ENCODE results near the gene CRISP1.
"Not testable (repeated sequence)": the region's sequence is repeated elsewhere in the genome, so short reads cannot be mapped to it uniquely, and the experiment has no call there.

Gene CRISP1, protein sequence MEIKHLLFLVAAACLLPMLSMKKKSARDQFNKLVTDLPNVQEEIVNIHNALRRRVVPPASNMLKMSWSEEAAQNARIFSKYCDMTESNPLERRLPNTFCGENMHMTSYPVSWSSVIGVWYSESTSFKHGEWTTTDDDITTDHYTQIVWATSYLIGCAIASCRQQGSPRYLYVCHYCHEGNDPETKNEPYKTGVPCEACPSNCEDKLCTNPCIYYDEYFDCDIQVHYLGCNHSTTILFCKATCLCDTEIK
- total RNA-seq = 0 reads per million in 2 experiments

DNA sequence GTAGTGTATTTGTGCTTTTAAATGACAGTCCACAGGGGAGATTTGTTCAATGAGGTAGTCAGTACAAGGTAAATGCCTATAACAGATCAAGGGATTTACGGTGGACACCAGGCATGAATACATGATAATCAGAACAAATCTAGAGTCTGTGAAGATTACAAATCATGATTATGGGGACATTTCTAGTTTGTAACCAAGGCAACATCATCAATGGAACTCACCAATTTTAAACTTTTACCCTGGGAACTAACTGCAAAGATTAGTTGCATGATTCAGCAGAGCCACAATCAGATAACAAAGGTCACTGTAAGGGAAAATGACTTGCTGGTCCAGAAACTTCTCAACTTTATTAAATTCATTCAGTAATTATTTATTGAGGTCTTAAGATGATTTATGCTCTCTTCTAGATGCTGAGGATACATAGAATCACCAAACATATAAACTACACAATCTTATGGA, at the start of gene CRISP1:
TSS of gene CRISP1 (minus strand) at position 51 of the 459 bp plus-strand sequence. CDS start 9,135 bp downstream, outside the sequence.
- no peak for DNase-seq (ENCODE audit: low read depth)

DNA sequence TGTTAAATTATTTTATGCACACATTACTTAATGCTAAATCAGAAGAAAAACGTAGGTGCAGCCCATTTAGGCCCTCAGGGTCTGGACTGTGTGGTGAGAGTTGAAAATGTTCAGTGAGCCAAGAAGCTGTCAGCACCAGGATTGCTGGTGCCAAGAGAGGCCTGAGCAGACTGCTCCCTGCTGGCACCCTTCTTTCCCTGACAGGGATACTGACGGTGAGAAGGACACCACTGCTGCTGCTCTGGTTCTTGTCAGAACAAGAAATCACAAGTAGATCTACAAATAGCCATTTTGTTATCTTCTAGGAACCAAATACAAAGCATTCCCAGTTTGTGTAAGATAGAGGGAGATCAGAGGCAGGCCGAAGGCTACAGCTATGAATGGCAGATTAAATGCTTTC, 48.7 kb upstream of the CRISP1 start:
- no peak for DNase-seq (ENCODE audit: low read depth)

DNA sequence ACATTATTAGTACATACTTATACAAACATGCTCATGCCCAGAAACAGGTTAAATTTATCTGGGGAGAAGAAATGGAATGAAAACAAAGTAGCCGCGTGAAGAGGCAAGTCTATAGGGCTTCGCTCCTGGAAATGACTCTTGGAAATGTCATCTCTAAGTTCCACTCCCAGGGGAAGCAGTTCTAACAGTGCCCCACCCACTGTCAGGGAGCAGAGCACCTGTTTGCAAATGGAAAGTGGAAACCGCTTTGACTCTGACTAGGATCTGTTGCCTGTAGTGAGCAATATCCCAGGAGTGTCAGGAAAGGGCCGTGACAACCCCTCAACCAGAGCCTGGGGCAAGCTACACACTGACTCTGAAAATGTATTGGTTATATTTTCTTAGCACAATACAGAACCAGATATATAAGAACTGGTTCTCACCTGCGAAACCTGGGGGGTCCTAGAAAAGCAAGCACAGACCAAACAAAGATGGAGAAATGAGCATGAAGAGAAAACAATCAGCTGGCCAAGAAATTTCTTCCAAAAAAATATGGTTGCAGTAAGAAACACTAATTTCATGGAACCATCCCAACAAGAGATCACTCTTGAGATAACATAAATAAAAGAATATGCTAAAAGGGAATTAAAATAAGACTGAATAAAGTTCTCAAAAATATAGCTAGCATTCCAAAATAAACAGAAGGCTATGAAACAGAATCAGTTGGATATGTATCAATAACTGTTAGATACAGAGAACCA, 47.5 kb upstream of the CRISP1 start:
- DNase-seq (ENCODE audit: low read depth) = no peak

DNA sequence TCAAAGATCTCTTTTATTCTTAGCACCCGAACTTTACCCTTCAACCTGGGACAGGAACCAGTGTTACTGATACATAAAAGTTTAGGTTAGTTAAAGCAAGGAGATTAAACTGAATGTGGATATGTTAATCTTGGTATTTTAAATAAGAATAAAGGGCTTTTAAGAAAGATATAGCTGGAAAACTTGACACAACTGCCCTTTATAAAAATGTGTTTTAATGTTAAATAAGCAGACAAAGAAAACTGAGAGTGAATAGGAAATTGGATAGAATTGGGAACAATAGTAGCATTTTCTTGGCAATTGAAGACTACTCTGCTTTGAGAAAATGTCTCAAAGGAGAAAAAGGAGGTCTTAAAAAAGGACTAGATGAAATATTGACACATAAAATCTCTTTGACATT, 45.9 kb upstream of the CRISP1 start:
- no peak for DNase-seq (ENCODE audit: low read depth)

DNA sequence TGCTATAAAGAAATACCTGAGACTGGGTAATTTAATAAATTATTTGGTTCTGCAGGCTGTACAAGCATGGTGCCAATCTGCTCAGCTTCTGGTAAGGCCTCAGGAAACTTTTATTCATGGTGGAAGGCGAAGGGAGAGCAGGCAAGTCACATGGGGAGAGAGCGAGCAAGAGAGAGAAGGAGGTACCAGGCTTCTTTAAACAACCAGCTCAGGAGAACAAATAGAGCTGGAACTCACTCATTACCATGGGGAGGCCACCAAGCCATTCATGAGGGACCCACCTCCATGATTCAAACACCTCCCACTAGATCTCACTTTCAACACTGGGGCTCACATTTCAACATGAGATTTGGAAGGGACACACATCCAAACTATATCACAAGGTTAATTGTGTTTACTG, 44.9 kb upstream of the CRISP1 start:
- DNase-seq (ENCODE audit: low read depth) = no peak

DNA sequence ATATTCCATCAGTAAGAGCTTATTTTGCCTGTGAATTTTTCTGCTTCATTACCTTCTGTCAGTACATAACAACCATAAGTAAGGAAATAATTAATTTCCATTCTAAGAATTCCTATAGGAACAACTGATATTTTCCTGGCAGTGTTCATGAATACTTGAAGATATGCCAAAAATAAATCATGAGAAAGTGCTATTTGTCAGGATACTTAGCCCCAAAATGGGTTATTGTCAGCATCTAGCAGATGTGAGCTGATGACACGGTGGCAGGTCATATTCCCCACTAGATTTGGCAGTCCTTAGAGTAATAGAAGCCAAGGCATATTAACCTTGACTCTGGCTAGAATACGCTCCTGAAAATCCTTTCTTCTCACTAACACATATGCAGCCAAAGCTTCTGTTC, 43.2 kb upstream of the CRISP1 start:
- DNase-seq (ENCODE audit: low read depth) = no peak

DNA sequence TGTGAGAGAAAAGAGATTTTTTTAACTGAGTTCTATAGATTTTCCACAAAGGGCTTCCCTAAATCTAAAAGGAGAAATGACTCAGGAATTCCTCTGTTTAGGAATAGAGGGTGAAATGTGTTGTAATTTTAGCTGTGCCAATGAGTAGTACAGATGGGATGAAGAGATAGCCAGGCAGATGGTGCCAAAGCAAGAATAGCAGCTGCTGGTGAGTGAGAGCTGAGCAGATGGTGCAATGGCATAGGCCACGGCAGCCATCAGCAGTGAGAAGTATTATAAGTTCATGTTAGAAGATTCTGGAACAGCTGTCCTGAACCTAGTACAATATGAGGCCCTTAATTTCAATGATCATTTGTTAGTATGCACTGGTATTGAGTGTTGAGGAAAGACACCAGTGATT, 40.2 kb upstream of the CRISP1 start:
- DNase-seq (ENCODE audit: low read depth) = no peak

DNA sequence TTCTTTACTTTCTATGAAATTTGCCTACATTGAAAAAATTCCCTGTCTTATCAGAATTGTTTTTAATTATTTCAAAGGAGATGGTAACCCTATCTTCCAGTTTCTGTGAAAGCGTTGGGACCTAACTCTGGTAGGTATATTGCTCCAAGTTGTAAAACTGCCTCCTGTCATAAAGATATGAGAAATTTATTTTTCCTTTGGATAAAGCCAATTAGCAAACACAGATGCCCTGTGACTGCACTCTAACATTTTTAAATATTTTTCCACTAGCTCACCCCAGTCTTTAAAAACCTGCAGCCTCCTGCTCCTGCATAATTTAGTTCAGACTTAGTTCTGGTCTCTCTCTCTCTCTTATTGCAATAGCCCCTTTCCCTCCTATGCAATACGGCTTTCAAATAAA, 39.0 kb upstream of the CRISP1 start:
- no peak for DNase-seq (ENCODE audit: low read depth)

DNA sequence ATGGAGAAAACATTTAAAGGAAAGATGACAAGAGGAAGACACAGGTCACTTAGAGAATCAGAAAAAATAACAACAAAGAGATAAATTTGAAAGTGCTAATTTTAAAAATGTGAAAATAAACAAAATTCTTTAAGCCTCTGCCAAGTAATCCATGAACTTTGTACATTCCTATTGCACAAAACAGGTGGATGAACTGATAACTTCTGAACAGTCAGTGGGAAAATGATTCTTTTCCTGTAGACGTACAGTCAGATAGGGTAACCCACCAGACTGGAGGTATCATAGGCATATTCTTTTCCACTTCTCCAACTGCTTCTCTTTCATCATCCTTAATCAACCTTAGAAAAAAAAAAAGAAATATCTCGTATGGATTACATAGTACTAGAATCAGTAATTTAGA, 36.5 kb upstream of the CRISP1 start:
- DNase-seq (ENCODE audit: low read depth) = no peak

DNA sequence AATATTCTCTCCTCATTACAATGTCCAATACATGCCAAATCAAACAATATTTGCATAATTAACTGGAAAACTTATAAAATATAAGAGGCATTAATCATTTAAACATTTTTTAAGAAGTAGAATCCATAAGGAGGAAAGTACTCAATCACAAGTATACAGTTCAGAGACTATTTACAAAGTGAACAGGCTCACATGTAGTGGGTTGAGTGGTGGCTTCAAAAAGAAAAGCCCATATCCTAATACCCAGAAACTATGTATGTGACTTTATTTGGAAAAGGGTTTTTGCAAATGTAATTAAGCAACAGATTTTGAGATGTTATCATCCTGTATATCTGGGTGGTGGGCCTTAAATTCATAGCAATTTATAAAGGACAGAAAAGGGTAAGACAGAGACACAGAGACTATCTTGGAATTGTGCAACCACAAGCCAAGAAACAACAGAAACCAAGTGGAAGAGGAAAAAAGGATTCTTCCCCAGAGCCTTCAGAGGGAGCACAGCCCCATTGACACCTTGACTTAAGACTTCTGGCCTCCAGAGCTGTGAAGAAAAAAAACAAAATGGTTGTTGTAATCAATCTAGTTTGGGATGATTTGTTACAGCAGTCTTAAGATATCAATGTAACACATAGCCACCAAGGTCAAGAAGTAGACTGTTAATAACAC, 32.7 kb upstream of the CRISP1 start:
- DNase-seq (ENCODE audit: low read depth) = no peak

DNA sequence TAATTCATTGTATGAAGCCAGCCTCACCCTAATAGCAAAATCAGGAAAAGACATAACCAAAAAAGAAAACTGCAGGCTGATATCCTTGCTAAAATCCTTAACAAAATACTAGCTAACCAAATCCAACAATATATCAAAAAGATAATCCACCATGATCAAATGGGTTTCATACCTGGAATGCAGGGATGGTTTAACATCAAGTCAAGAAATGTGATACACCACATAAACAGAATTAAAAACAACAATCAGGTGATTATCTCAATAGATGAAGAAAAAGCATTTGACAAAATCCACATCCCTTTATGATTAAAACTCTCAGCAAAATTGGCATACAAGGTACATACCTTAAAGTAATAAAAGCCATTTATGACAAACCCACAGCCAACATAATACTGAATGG, 29.2 kb upstream of the CRISP1 start:
- DNase-seq (ENCODE audit: low read depth) = not testable (repeated sequence)

DNA sequence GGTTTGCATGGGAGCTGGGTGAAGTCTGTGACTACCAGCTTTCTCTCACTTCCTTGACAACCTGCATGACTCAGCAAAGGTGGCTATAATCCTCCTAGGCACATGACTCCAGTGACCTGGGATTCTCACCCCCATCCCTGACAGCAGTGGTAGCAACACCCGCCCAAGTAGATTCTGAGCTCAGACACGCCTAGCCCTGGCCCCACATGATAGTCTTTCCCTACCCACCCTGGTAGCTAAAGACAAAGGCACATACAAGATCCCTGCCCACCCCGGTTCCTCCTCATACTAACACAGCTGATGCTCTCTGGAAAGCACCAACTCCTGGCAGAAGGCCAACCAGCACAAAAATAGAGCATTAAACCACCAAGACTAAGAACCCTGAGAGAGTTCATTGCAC, 25.9 kb upstream of the CRISP1 start:
- DNase-seq (ENCODE audit: low read depth) = no peak

DNA sequence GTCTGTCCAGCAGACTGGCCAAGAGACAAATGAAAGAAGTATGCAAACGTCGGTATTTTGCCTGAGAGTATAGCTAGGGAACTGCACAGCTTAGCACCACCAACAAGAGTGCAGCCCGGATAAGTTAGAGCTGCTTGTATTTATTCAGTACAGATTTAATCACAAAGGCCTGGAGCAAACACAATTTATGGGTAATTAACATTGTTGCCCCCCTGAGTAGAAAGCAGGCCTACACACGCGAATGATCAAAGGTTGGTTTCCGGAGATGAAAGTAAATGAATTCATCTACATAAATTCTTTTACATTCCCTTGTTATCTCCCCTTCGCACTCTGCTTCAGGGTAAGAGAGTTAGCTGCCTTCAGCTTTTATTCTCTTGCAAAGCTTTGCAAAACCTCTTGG, 24.7 kb upstream of the CRISP1 start:
- DNase-seq (ENCODE audit: low read depth) = no peak

DNA sequence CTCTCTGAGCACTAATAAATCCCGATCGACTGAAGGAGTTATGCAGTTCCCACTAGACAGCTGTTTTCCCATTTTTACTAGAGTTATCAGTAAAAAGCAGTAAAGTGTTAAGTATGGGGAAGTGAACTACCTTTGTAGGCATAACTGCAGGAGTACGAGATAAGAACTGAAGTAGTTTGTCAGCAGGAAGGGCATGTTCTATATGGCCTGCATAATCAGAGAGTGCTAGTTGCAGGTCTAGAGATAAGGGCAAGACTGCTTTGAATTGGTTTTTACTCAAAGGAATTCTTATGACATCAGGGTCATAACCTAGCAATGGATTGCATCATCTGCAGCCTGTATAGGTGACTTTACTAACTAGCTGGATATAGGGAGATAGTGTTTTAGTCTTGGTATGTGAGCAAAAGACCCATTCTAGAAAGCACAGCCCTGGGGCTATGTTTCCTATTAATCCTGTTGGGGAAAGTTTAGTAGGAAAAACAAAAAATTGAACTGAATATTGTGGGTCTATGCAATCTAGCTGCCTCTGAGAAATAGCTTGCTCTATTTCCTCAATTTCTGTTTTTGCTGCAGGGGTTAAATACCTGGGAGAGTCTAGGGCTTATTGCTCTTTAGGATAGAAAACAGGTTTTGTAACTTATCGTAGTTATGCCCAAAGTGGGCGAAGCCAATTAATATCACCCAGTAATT, 22.6 kb upstream of the CRISP1 start:
- DNase-seq (ENCODE audit: low read depth) = no peak

DNA sequence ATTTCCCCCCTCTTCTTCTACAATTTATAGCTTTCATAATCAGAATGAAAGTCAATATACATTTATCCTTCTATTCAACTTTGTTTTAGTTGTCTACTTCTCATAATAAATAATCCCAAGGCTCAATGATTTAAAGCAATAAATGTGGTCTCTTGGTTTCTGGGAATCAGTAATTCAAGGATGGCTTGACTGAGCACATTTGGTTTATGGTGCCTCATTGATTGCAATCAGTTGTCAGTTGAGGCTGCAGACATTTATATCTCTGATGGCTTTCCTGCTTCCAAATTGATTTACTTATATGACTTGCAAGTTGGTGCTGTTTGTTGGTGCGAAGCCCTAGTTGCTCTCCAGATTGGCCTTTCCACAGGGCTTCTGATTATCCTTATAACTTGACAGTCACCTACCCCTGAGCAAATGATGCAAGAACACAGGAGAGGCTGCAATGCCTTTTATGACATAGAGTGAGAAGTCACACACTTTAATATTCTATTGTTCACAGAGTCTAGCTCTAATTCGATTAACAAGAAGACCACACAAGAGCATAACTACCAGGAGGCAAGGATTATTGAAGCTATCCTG, 2.7 kb upstream of the CRISP1 start:
- DNase-seq (ENCODE audit: low read depth) = no peak

DNA sequence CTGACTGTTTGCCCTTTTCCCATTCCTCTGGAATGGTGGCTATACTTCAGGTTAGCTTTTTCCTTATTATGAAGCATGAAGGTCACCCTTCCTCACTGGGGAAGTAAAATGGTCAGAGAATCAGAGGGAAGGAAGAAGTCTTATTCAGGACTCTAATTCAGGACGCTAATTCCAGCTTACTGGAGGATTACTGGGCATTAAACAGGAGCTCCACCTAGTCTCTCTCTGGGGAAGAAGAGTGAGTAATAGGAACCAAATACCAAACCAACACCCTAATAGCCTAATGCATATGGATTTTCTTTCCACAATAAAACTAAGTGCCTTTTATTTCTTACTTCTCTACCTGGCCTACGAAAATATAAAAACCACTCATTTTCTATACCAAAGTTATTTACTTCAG, 10.1 kb downstream of the CRISP1 start:
- no peak for DNase-seq (ENCODE audit: low read depth)

DNA sequence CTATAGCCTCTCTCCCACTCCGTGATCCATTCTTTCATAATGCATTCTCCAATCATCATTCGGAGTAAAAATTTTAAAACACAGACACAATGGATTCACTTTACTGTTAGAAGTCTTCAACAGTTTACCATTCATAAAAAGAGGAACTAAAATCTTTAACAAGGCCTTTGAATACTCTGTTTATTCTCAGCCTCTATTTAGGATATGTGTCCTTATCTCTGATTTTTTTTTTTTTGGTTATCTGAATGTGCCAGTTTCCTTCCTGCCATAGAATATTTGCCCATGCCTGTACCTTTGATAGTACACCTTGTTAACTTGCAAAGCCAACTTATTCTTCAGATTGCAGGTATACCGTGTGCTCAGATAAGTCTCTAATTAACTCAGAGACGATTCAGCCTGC, 11.1 kb downstream of the CRISP1 start:
- DNase-seq (ENCODE audit: low read depth) = no peak

DNA sequence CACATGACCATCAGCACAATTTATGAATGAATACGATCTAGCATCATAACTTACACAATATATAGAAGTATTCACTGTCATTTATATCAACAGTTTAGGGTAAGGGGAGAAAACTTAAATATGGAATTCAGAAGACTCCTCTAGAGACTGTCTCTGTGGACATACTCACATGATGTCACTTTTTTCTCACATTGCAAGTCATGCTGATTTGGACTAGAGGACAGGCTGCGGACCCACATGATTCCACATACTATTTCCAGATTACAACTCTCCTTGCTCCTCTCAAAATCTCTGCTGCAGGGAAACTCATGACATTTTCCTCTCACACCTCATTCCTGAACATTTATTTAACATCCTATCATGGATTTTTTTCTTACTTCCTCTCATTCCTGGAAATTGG, 13.4 kb downstream of the CRISP1 start:
- no peak for DNase-seq (ENCODE audit: low read depth)

DNA sequence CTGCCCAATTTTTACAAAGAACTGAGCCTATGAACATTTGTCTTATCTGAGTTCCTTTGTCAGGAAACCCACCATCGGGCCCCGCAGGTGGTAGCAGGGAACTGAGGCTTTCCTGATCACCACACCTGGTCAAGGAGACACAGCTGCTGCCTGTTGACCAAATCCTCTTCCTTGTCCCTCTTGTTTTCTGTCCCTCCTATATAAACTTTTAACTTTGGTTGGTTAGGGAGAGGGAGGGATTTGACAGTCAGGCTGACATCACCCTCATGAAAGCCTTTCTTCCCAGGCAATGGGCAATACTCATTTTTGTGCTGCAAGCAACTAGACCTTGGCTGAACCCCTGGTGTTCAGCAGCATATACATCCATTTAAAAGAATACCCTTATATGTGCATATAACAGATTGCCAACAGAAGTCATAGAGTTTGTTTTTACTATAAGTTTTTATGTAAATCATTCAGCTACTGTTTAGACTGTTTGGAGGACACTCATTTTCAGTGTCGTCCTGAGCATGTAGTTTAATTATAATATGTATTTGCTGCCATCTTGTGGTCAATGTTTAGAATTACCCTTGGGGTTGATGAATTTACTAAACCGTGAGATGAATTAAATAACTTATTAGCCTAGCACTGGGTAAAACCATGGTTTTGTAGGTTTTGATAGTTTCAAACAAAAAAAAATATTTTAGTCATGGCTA, 17.0 kb downstream of the CRISP1 start:
- no peak for DNase-seq (ENCODE audit: low read depth)

DNA sequence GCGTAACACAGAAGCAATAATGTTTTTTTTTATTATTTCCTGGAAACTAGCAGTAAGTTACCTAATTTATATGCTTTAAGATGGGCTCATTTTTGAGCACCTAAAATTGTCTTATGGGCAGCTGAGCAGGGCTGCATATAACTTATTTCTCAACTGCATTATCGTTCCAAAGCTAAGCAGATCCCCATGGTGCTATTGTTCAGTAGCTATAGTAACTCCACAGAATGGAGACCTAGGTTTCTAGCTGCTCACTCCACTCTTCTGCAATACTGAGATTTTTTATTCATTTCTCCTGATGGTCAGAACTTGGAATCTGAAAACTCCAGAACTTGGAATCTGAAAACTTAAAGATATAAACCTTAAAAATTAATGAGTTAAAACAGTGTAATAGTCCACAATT, 18.7 kb downstream of the CRISP1 start:
- no peak for DNase-seq (ENCODE audit: low read depth)

DNA sequence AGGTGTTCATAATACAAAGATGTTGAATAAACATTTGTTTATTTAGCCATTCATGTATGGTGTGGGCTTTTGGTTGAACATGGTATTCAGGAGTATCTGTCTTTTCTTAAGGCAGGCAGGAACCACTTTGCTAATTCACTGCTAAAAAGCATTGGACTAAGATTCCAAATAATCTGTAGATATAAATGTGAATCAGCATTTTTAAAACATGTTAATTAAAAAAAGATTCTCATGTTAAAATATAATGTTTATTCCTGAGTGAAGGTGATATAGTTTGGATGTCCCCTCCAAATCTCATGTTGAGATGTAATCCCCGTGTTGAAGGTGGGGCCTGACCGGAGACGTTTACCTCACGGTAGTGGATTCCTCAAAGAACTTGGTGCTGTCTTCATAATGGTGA, 19.3 kb downstream of the CRISP1 start:
- DNase-seq (ENCODE audit: low read depth) = no peak

DNA sequence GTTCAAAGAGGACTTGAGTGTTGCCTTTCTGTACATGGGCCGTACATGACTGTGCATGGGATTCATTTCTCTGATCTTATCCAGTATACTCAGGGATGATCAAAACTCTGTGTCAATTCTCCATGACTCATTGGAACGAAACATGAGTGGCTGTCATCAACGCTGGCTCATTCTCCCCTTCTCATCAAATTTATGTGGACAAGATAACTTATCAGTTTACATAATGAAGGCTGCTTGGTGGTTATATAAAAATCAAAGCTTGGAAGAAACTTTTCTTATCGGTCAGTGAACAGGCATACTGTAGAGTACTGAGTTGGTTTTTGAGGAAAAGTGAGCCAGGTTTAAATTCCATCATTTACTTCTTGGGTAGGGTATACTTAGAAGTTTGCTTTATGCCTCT, 24.9 kb downstream of the CRISP1 start:
- no peak for DNase-seq (ENCODE audit: low read depth)

Data from T follicular helper cell (primary cell).